ENCODE measurements around the gene BRME1. TPM values are rescaled to one million over a fixed set of nuclear protein-coding genes. Genes with fewer than 3 reads are reported as not detected.

BRME1 gene
- total RNA-seq, 2 donors from 2014 or later = 3.7 TPM; not detected in 1

DNA sequence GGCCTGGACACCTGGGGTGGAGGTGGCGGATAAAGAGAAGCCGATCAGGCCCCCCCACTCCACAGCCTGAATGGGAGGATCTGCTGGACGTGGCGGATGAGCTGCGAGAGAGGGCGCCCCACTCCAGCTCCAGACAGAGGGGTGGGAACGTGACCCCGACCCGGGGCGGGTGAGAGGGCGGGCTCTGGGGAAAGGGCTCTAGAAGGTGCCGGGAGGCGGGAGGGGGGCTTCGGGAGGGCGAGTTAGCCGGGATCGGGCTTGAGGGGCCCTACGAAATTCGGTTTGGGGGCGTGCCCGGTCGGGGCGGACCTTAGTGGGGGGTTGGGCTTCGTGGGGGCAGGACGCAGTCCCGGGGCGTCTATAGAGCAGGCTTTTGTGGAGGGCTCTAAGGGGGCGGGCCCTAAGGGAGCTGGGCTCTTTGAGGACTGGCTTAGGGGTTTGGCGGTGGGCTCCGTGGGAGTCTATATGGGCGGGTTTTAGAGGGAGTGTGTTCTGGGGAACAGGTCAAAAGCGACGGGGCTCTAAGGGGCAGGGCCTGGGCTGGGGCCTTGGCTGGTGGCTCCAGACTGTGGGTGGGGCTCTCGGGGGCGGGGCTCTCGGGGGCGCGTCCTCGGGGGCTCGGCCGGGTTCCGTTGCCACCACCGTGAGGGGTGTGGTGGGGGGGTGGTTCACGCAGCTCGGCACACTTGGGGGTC, 33.1 kb downstream of the BRME1 start:
- peak overlapping the region; percentile 67 for H3K4me3 ChIP-seq
- DNase-seq (ENCODE audit: low spot score) (no peak), ATAC-seq (ENCODE audit: insufficient number of reproducible peaks, low FRiP score, low read depth) (no peak)
- no peaks in the 10 kb centered on the region for H3K27me3 ChIP-seq (replicated peaks; ENCODE audit: insufficient read depth)
- no peaks in the 10 kb centered on the region for H3K36me3 ChIP-seq
- H3K4me1 ChIP-seq (ENCODE audit: control insufficient read depth in 1 of 2, low read depth in 2 of 2) = no peaks in the 10 kb centered on the region
- TF ChIP-seq, protein P1, sequence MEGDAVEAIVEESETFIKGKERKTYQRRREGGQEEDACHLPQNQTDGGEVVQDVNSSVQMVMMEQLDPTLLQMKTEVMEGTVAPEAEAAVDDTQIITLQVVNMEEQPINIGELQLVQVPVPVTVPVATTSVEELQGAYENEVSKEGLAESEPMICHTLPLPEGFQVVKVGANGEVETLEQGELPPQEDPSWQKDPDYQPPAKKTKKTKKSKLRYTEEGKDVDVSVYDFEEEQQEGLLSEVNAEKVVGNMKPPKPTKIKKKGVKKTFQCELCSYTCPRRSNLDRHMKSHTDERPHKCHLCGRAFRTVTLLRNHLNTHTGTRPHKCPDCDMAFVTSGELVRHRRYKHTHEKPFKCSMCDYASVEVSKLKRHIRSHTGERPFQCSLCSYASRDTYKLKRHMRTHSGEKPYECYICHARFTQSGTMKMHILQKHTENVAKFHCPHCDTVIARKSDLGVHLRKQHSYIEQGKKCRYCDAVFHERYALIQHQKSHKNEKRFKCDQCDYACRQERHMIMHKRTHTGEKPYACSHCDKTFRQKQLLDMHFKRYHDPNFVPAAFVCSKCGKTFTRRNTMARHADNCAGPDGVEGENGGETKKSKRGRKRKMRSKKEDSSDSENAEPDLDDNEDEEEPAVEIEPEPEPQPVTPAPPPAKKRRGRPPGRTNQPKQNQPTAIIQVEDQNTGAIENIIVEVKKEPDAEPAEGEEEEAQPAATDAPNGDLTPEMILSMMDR (IDR thresholded peaks at IDR 0.05) = no peak
- no peak overlapping the region for H3K27ac ChIP-seq
- no peaks in the 10 kb centered on the region for H3K9me3 ChIP-seq

DNA sequence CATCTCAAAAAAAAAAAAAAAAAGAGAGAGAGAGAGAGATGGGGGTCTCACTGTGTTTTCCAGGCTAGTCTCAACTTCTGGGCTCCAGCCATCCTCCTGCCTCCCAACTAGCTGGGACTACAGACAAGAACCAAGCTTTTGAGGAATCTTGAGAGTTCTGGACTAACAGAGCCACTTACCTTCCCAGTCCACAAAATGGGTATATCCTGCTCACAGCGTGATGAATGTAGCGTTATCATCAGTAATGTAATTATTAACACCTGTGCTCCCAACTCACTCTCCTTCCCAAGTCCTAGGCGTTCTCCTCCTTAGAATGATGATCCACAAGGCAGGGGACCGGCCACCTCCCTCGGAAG, 33.6 kb downstream of the BRME1 start:
- Histone ChIP-seq H3K27me3 (replicated peaks; ENCODE audit: insufficient read depth) (no peaks in the 10 kb centered on the region), H3K36me3 (no peaks in the 10 kb centered on the region), H3K27ac (no peak overlapping the region), H3K4me1 (ENCODE audit: control insufficient read depth in 1 of 2, low read depth in 2 of 2) (no peaks in the 10 kb centered on the region), H3K9me3 (no peaks in the 10 kb centered on the region), H3K4me3 (peak overlapping the region; percentile 67)
- ATAC-seq (ENCODE audit: insufficient number of reproducible peaks, low FRiP score, low read depth) (no peak), DNase-seq (ENCODE audit: low spot score) (no peak)
- TF ChIP-seq, protein P1 (IDR thresholded peaks at IDR 0.05) = no peak

DNA sequence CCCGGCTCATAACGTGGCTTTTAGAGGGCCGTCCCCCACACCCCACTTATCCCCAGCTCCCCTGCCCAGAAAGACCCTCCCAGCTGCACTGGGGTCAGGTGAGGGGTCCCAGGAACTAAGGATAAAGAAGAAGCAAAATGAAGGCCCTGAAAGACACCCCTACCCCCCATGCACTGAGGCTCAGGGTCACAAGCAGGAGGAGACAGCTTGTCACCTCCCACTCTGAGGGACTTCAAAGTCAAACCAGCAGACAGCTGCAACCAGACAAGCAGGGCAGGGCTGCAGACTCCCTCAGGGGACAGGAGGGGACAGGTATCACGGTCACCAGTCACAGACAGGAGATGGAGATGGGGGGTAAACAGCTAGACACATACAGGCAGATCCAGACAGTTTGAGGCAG, 35.0 kb downstream of the BRME1 start:
- DNase-seq (ENCODE audit: low spot score) (no peak), ATAC-seq (ENCODE audit: insufficient number of reproducible peaks, low FRiP score, low read depth) (no peak)
- H3K9me3 ChIP-seq = no peaks in the 10 kb centered on the region
- H3K27me3 ChIP-seq (replicated peaks; ENCODE audit: insufficient read depth) = no peaks in the 10 kb centered on the region
- H3K4me3 ChIP-seq = no peak overlapping the region
- no peaks in the 10 kb centered on the region for H3K36me3 ChIP-seq
- no peak overlapping the region for H3K27ac ChIP-seq
- TF ChIP-seq, protein P1 (IDR thresholded peaks at IDR 0.05) = no peak
- peaks cover 4 to 7% of the 10 kb centered on the region in 2 donors for H3K4me1 ChIP-seq (ENCODE audit: control insufficient read depth in 1 of 2, low read depth in 2 of 2)

DNA sequence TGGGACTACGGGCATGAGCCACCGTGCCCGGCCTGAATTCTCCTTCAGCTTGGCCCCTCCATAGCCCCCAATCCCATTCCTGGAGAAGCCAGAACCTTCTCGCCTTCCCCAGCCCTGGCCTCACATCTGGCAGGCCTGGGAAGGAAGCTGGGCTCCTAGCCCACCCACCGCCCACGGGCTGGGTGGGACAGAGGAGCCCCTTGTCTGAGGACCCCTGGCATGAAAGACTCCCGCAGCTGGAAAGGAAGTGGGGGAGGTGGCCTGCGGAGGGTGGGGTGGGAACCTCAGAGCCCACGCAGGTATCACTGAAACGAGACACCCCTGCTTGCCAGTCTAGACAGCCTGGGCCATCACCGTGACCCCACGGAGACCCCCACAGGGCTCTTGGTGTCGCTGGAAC, 36.6 kb downstream of the BRME1 start:
- no peak overlapping the region for H3K4me3 ChIP-seq
- no peak overlapping the region for H3K27ac ChIP-seq
- TF ChIP-seq, protein P1 (IDR thresholded peaks at IDR 0.05) = no peak
- DNase-seq (ENCODE audit: low spot score) (no peak), ATAC-seq (ENCODE audit: insufficient number of reproducible peaks, low FRiP score, low read depth) (no peak)
- H3K36me3 ChIP-seq = no peaks in the 10 kb centered on the region
- H3K27me3 ChIP-seq (replicated peaks; ENCODE audit: insufficient read depth) = no peaks in the 10 kb centered on the region
- H3K4me1 ChIP-seq (ENCODE audit: control insufficient read depth in 1 of 2, low read depth in 2 of 2) = peaks cover 4 to 14% of the 10 kb centered on the region in 2 donors
- no peaks in the 10 kb centered on the region for H3K9me3 ChIP-seq

GRCh38 chr19:13868663-13869062, 37.3 kb downstream of the BRME1 start:
- DNase-seq (ENCODE audit: low spot score) (no peak), ATAC-seq (ENCODE audit: insufficient number of reproducible peaks, low FRiP score, low read depth) (no peak)
- Histone ChIP-seq H3K27me3 (replicated peaks; ENCODE audit: insufficient read depth) (no peaks in the 10 kb centered on the region), H3K9me3 (no peaks in the 10 kb centered on the region), H3K4me3 (no peak overlapping the region), H3K27ac (no peak overlapping the region), H3K4me1 (ENCODE audit: control insufficient read depth in 1 of 2, low read depth in 2 of 2) (peaks cover 4 to 20% of the 10 kb centered on the region in 2 donors), H3K36me3 (no peaks in the 10 kb centered on the region)
- TF ChIP-seq, protein P1 (IDR thresholded peaks at IDR 0.05) = no peak
